Chondrocyte (in vitro differentiated cells): ENCODE data around the gene PCDHGB3. TPM values are rescaled to one million over a fixed set of nuclear protein-coding genes. Genes with fewer than 3 reads are reported as not detected.
"Not testable (repeated sequence)": the region's sequence is repeated elsewhere in the genome, so short reads cannot be mapped to it uniquely, and the experiment has no call there.

Source experiments
- DNase-seq: peaks from one replicate; pipeline ENCODE4 v3.0.0; 2021; ENCODE audit warnings: mixed read lengths, low spot score
- H3K27ac Mint-ChIP-seq: one replicate; pipeline ENCODE4 v1.8.0; 2021; ENCODE audit warnings: mild to moderate bottlenecking, moderate library complexity, mixed read lengths; ENCODE audit not compliant: unreplicated experiment
- H3K27me3 Mint-ChIP-seq: 2 replicates; pipeline ENCODE4 v1.8.0; 2021; ENCODE audit warnings: low read depth, mixed read lengths
- H3K36me3 Mint-ChIP-seq: 2 replicates; pipeline ENCODE4 v1.8.0; 2021; ENCODE audit warnings: low read depth, mixed read lengths
- H3K4me1 Mint-ChIP-seq: 2 replicates; pipeline ENCODE4 v1.8.0; 2021; ENCODE audit warnings: low read depth, mild to moderate bottlenecking, mixed read lengths
- H3K4me3 Mint-ChIP-seq: one replicate; pipeline ENCODE4 v1.8.0; 2021; ENCODE audit warnings: mild to moderate bottlenecking, moderate library complexity, mixed read lengths; ENCODE audit not compliant: unreplicated experiment
- H3K9me3 Mint-ChIP-seq: 2 replicates; pipeline ENCODE4 v1.8.0; 2021; ENCODE audit warnings: low read depth, mixed read lengths
- CTCF ChIP-seq: fragments of 200-600 bp; sonication (generic); IDR thresholded peaks from 2 replicates; pipeline ENCODE4 v1.5.0; 2021; ENCODE audit warnings: antibody characterized with exemption, mild to moderate bottlenecking, moderate library complexity
- total RNA-seq: library from RNA; stranded (reverse); gene quantifications from 3 replicates; pipeline ENCODE4 v1.2.1, GENCODE V29; 2021

Gene PCDHGB3
- total RNA-seq, 1 donor from 2014 or later: 0.30 TPM

GRCh38 chr5:141338538-141339306 lies 31.3 kb upstream of the PCDHGB3 start, which contains the start of gene PCDHGA2:
Gene PCDHGA2, plus strand, starts transcription at chr5:141338760.
- peak; percentile 25 for TF ChIP-seq CTCF
- H3K27me3 Mint-ChIP-seq: no peaks in the 10 kb centered on the region
- no peaks in the 10 kb centered on the region for H3K4me1 Mint-ChIP-seq
- H3K9me3 Mint-ChIP-seq: peaks cover 58% of the 10 kb centered on the region
- DNase-seq: no peak
- H3K27ac Mint-ChIP-seq: no peak within 1 kb of the TSS
- no peak within 1 kb of the TSS for H3K4me3 Mint-ChIP-seq
- peaks cover 2% of the 10 kb centered on the region for H3K36me3 Mint-ChIP-seq

GRCh38 chr5:141340781-141341354 lies 29.2 kb upstream of the PCDHGB3 start:
- not testable (repeated sequence) for H3K27me3 Mint-ChIP-seq, H3K27ac Mint-ChIP-seq, DNase-seq, H3K4me1 Mint-ChIP-seq, H3K4me3 Mint-ChIP-seq, H3K36me3 Mint-ChIP-seq
- H3K9me3 Mint-ChIP-seq: peaks cover 61% of the 10 kb centered on the region

GRCh38 chr5:141342773-141343172 lies 27.3 kb upstream of the PCDHGB3 start:
- Mint-ChIP-seq H3K4me1 (no peaks in the 10 kb centered on the region), H3K9me3 (peaks cover 55% of the 10 kb centered on the region), H3K36me3 (peaks cover 2% of the 10 kb centered on the region), H3K27me3 (no peaks in the 10 kb centered on the region), H3K27ac (no peak overlapping the region), H3K4me3 (no peak overlapping the region)
- no peak for TF ChIP-seq CTCF
- no peak for DNase-seq

GRCh38 chr5:141343242-141343952 lies 26.6 kb upstream of the PCDHGB3 start, which contains the start of gene PCDHGA3:
Gene PCDHGA3, plus strand, starts transcription at chr5:141343829. Its CDS starts 205 bp downstream, at chr5:141344034.
- Mint-ChIP-seq H3K4me3 (no peak within 1 kb of the TSS), H3K27ac (no peak within 1 kb of the TSS), H3K4me1 (no peaks in the 10 kb centered on the region), H3K9me3 (peaks cover 52% of the 10 kb centered on the region), H3K36me3 (peaks cover 2% of the 10 kb centered on the region), H3K27me3 (no peaks in the 10 kb centered on the region)
- TF ChIP-seq CTCF: no peak
- no peak for DNase-seq

GRCh38 chr5:141343953-141344463 lies 26.0 kb upstream of the PCDHGB3 start:
- no peak for TF ChIP-seq CTCF
- Mint-ChIP-seq H3K27me3 (no peaks in the 10 kb centered on the region), H3K9me3 (peaks cover 49% of the 10 kb centered on the region), H3K4me1 (no peaks in the 10 kb centered on the region), H3K4me3 (no peak overlapping the region), H3K36me3 (peaks cover 2% of the 10 kb centered on the region), H3K27ac (no peak overlapping the region)
- DNase-seq: no peak
